Thyroid gland (tissue), 4 donors: ENCODE data around the gene ZFHX3. TPM values are rescaled to one million over a fixed set of nuclear protein-coding genes. Genes with fewer than 3 reads are reported as not detected.

Source experiments
- DNase-seq, 2 donors: peaks; one replicate each; pipeline ENCODE4 v3.0.0-alpha.2; 2019
- H3K27ac ChIP-seq, 3 donors: fragments of 200-600 bp; sonication (generic); 1 replicate in 2 of 3; 2 replicates in 1 of 3; pipeline ENCODE4 v1.5.1; 2016 to 2019; ENCODE audit warnings: mild to moderate bottlenecking in 1 of 3, moderate library complexity in 1 of 3
- H3K27me3 ChIP-seq: fragments of 200-600 bp; sonication (generic); one replicate; pipeline ENCODE4 v1.5.1; 2019
- H3K36me3 ChIP-seq, 2 donors: fragments of 200-600 bp; sonication (generic); one replicate each; pipeline ENCODE4 v1.5.1; 2016 to 2019
- H3K4me1 ChIP-seq, 2 donors: fragments of 200-600 bp; sonication (generic); one replicate each; pipeline ENCODE4 v1.5.1; 2017 to 2019
- H3K4me3 ChIP-seq, 3 donors: fragments of 200-600 bp; sonication (generic); replicated peaks in 1 of 3; 1 replicate in 2 of 3; 2 replicates in 1 of 3; pipeline ENCODE4 v1.5.1; 2016; ENCODE audit warnings: mild to moderate bottlenecking in 1 of 3
- H3K9me3 ChIP-seq: fragments of 200-600 bp; sonication (generic); one replicate; pipeline ENCODE4 v1.5.1; 2017
- POLR2A ChIP-seq, 2 donors: fragments of 450-650 bp; IDR thresholded peaks; one replicate each; pipeline ENCODE4 v1.6.1; 2017; ENCODE audit warnings: antibody characterized with exemption in 2 of 2, mild to moderate bottlenecking in 2 of 2, moderate library complexity in 1 of 2
- WGBS, 2 donors: methylation state at CpG; one replicate each; pipeline ENCODE4 v1.1.5; 2017; 5-methylcytosine and 5-hydroxymethylcytosine counted together
- intact Hi-C: fragments of 100-400 bp; cut with DNase I; formaldehyde crosslinking; loops from one replicate; pipeline ENCODE4 v1.15.1; 2023
- total RNA-seq, 4 donors: library from RNA; depleted of rRNA; stranded (reverse); fragments of >200 nt; gene quantifications; one replicate each; pipeline ENCODE4 v1.2.3, GENCODE V29; 2016
- TF ChIP-seq, protein P1 (sequence below), 6 experiments: fragments of 200-600 bp in 3 of 6; fragments of 450-650 bp in 3 of 6; sonication (generic) in 3 of 6; IDR thresholded peaks; one replicate each; pipeline ENCODE4 v1.5.1; 2016 to 2019; ENCODE audit warnings: antibody characterized with exemption in 6 of 6, mild to moderate bottlenecking in 2 of 6, inconsistent platforms in 1 of 6, moderate library complexity in 1 of 6

Gene ZFHX3
- total RNA-seq, 4 donors from 2014 or later = 27.4 to 92.9 (median 45.5) TPM

DNA sequence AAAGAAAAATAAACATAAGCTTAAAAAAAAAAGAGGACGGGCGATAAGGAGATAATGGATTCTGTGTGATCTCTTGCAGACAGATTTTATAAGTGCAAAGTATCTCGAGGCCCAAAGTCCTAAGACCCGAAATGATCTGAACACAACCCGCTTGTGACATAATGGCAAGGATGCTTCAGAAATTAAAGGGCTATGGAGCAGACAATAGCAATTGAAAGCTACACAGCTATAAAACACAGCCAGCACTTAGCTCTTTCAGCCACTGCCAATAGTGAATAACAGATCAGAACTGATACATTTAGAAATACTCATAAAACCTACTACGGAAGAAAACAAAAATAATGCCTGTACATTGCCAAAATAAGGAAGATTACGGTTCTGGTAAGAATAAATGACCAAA is 117.5 kb downstream of the ZFHX3 start:
- H3K27me3 ChIP-seq = no peaks in the 10 kb centered on the region
- 83 to 87% methylated on average over 7 of the region's 7 CpGs for WGBS, 2 donors
- no peak overlapping the region for H3K4me3 ChIP-seq
- TF ChIP-seq, protein P1, sequence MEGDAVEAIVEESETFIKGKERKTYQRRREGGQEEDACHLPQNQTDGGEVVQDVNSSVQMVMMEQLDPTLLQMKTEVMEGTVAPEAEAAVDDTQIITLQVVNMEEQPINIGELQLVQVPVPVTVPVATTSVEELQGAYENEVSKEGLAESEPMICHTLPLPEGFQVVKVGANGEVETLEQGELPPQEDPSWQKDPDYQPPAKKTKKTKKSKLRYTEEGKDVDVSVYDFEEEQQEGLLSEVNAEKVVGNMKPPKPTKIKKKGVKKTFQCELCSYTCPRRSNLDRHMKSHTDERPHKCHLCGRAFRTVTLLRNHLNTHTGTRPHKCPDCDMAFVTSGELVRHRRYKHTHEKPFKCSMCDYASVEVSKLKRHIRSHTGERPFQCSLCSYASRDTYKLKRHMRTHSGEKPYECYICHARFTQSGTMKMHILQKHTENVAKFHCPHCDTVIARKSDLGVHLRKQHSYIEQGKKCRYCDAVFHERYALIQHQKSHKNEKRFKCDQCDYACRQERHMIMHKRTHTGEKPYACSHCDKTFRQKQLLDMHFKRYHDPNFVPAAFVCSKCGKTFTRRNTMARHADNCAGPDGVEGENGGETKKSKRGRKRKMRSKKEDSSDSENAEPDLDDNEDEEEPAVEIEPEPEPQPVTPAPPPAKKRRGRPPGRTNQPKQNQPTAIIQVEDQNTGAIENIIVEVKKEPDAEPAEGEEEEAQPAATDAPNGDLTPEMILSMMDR (IDR thresholded peaks at IDR 0.05) = no peak
- TF ChIP-seq POLR2A (IDR thresholded peaks at IDR 0.05) = no peak
- no peaks in the 10 kb centered on the region for H3K36me3 ChIP-seq
- intact Hi-C loops = no loop called here
- peaks cover 25 to 50% of the 10 kb centered on the region in 2 donors for H3K4me1 ChIP-seq
- DNase-seq = no peak
- no peaks in the 10 kb centered on the region for H3K9me3 ChIP-seq
- H3K27ac ChIP-seq = peak overlapping the region in 1 of 3 donors; percentile 4

DNA sequence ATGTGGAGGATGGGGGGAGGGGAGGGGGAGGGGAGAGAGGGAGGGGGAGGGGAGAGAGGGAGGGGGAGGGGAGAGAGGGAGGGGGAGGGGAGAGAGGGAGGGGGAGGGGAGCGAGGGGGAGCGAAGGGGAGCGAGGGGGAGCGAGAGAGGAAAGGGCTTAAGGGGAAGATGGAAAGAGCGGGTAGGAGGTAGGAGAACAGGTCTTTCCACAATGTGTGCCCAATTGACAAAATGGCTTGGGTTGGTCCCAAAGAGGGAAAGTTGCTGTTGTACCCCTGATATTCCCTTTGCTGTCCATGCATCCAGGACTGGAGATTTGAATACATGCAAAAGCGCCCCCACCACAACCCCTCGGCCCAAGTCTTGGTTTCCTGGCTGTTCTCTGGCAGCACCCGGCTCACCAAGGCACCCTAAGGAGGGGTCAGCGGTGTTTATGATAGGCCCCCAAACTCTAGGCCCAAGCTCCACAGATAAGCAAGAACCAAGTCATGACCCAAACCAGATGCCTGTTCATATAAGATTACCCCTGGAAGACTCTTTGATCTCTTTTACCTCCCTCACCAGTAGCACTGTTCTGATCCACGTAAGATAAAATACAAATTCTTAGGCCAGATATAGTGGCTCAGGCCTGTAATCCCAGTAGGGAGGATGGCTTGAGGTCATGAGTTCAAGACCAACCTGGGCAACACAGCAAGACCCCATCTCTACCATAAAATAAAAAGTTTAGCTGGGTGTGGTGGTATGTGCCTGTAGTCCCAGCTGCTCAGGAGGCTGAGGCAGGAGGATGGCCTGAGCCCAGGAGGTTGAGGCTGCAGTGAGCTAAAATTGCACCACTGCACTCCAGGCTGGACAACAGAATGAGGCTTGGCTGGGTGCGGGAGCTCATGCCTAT is 119.6 kb downstream of the ZFHX3 start:
- no peak for DNase-seq
- intact Hi-C loops = no loop called here
- TF ChIP-seq POLR2A (IDR thresholded peaks at IDR 0.05) = no peak
- TF ChIP-seq, protein P1 (IDR thresholded peaks at IDR 0.05) = no peak
- no peak overlapping the region for H3K27ac ChIP-seq
- 83 to 95% methylated on average over 11 of the region's 11 CpGs for WGBS, 2 donors
- no peaks in the 10 kb centered on the region for H3K27me3 ChIP-seq
- no peaks in the 10 kb centered on the region for H3K36me3 ChIP-seq
- peaks cover 23 to 49% of the 10 kb centered on the region in 2 donors for H3K4me1 ChIP-seq
- H3K4me3 ChIP-seq = no peak overlapping the region
- no peaks in the 10 kb centered on the region for H3K9me3 ChIP-seq

DNA sequence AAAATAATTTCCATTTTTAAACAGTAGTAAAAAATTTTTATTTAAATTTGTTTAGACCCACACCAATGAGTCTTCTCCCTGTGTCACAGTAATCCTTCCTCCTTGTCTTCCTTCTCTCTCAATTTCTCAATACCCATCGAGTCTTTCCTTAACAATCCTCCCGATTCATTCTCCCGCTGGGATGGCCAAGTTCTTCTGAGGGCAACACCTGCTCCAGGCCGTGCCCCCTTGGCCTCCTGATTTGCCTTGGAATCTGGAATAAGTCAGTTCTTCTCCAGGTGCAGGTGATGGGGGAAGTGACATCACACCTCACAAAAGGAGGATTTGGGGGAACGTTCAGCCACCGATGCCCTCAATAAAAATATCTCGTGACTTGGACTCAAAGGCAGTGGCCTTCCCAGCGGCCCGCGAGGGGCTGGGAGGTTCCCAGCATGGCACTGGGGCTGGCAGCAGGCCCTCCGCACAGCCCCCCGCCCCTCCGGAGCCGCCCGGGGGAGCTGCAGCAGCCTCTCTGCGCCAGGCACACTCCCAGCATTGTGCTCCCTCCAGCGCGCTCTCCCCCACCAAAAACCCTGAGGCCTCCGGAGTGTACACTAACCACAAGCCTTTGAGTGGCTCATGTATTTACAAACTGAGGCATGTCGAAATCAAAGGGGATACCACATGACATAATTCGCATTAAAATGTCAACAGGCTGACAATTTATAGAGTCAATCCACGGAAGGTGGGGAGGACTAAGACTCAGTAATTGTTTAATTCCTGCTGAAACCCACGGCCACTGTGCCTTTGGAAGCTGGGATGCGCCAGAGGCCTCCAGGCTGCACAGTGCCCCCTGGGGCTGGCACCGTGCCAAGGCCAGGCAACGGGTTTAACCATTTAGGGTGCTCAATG is 120.5 kb downstream of the ZFHX3 start:
- Histone ChIP-seq H3K27ac (peak overlapping the region in 1 of 3 donors; percentile 24), H3K27me3 (no peaks in the 10 kb centered on the region), H3K4me3 (no peak overlapping the region), H3K9me3 (no peaks in the 10 kb centered on the region), H3K4me1 (peaks cover 23 to 49% of the 10 kb centered on the region in 2 donors), H3K36me3 (no peaks in the 10 kb centered on the region)
- WGBS, 2 donors = 67 to 75% methylated on average over 20 to 22 of the region's 26 CpGs
- no peak for TF ChIP-seq POLR2A (IDR thresholded peaks at IDR 0.05)
- TF ChIP-seq, protein P1 (IDR thresholded peaks at IDR 0.05) = no peak
- intact Hi-C loops = no loop called here
- DNase-seq = no peak

DNA sequence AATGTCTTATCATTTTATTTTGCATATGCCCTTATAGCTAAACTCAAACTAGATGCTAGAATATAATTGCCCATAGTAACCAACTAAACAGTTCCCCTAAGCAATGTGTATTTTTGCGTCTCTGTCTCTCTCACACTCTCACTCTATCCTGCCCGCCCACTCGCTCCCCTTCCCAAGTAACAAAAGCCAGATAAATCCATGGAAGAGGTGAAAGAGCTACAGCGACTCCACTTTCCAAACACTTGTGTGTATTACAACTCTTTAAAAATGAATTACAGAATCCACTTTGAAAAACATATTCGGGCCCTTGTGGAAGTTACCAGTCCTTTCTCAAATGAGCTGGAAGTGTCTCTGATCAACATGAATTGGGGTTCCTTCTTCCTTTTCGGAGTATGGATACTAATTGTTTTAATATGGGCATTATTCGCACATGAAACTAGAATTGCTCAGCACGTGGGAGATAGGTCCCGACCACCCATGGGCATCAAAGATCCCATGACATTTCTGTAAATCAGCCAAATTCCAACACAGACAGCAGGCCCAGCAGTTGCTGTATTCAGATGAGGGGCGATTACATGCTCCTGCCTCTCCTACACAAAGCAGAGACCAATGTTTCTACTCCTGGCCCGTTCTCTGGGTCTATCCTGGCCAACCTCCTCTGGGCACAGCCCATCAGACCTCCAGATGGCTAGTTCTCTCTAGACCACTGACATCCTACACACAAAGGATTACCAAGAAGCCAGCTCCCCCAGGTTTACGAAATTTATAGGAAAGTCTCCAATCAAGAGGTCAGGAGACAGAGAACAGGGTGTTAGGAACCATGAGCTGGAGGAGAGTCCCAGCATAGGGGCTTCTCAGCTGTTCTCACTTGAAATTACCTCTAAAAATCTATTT is 121.5 kb downstream of the ZFHX3 start:
- no peaks in the 10 kb centered on the region for H3K36me3 ChIP-seq
- no peak overlapping the region for H3K27ac ChIP-seq
- TF ChIP-seq, protein P1 (IDR thresholded peaks at IDR 0.05) = no peak
- TF ChIP-seq POLR2A (IDR thresholded peaks at IDR 0.05) = no peak
- WGBS, 2 donors = 90 to 94% methylated on average over 12 of the region's 12 CpGs
- no peak overlapping the region for H3K4me3 ChIP-seq
- peaks cover 13 to 50% of the 10 kb centered on the region in 2 donors for H3K4me1 ChIP-seq
- H3K9me3 ChIP-seq = no peaks in the 10 kb centered on the region
- intact Hi-C loops = no loop called here
- H3K27me3 ChIP-seq = no peaks in the 10 kb centered on the region
- no peak for DNase-seq
